DND-41 (cell line): ENCODE measurements around the gene TNF.
A peak's percentile ranks its signal among the peaks of the same experiment; 100 is the strongest.
"Not testable (repeated sequence)": the region's sequence is repeated elsewhere in the genome, so short reads cannot be mapped to it uniquely, and the experiment has no call there.

Experiments
- ATAC-seq: fragments of 200-7000 bp; cut with Tn5 transposase; 3 replicates; pipeline ENCODE4 v1.9.1; 2021; ENCODE audit warnings: low read depth; ENCODE audit not compliant: insufficient read depth
- DNase-seq: peaks from one replicate; pipeline ENCODE4 v3.0.0-alpha.2; 2020
- H2AFZ ChIP-seq: 2 replicates; pipeline ENCODE4 v1.6.0; 2012; ENCODE audit warnings: low read depth, low read length
- H3K27ac ChIP-seq: 2 replicates; pipeline ENCODE4 v1.5.1; 2012; ENCODE audit warnings: low read length, inconsistent platforms
- H3K27me3 ChIP-seq: fragments of 200-600 bp; sonication (generic); 2 replicates; pipeline ENCODE4 v1.6.0; 2012; ENCODE audit warnings: low read length, mild to moderate bottlenecking, inconsistent platforms; ENCODE audit not compliant: insufficient read depth, poor library complexity
- H3K36me3 ChIP-seq: 2 replicates; pipeline ENCODE4 v1.5.1; 2012; ENCODE audit warnings: low read length, inconsistent platforms; ENCODE audit not compliant: insufficient read depth
- H3K4me1 ChIP-seq: 2 replicates; pipeline ENCODE4 v1.5.1; 2012; ENCODE audit warnings: mild to moderate bottlenecking, low read length; ENCODE audit not compliant: insufficient read depth
- H3K4me2 ChIP-seq: 2 replicates; pipeline ENCODE4 v1.6.0; 2012; ENCODE audit warnings: mild to moderate bottlenecking, moderate library complexity, low read length, inconsistent platforms; ENCODE audit not compliant: insufficient read depth
- H3K4me3 ChIP-seq, 2 experiments: fragments of 200-600 bp in 1 of 2; shearing (Covaris generic) in 1 of 2; 2 replicates each; pipeline ENCODE4 v1.5.1; 2012 to 2016; ENCODE audit warnings: inconsistent platforms in 2 of 2, low read length in 2 of 2, mild to moderate bottlenecking in 2 of 2, low read depth in 1 of 2, moderate library complexity in 1 of 2
- H3K79me2 ChIP-seq: 2 replicates; pipeline ENCODE4 v1.6.0; 2012; ENCODE audit warnings: low read length, inconsistent platforms; ENCODE audit not compliant: insufficient read depth
- H3K9ac ChIP-seq: 2 replicates; pipeline ENCODE4 v1.6.0; 2012; ENCODE audit warnings: low read depth, mild to moderate bottlenecking, inconsistent platforms, low read length, moderate library complexity
- H3K9me3 ChIP-seq: 2 replicates; pipeline ENCODE4 v1.5.1; 2012; ENCODE audit warnings: low read length, moderate library complexity, mild to moderate bottlenecking, inconsistent platforms; ENCODE audit not compliant: insufficient read depth, severe bottlenecking
- H4K20me1 ChIP-seq: 2 replicates; pipeline ENCODE4 v1.6.0; 2012; ENCODE audit warnings: low read length; ENCODE audit not compliant: insufficient read depth
- CTCF ChIP-seq: IDR thresholded peaks from 2 replicates; pipeline ENCODE4 v1.5.1; 2012; ENCODE audit warnings: borderline replicate concordance, low read length, moderate library complexity, mild to moderate bottlenecking; ENCODE audit not compliant: poor library complexity, severe bottlenecking; ENCODE audit errors: extremely low read depth
- EZH2 ChIP-seq: IDR thresholded peaks from 3 replicates; pipeline ENCODE4 v1.6.1; 2012; ENCODE audit warnings: borderline replicate concordance, low read depth, mild to moderate bottlenecking, moderate library complexity, low read length, inconsistent platforms; ENCODE audit not compliant: severe bottlenecking

The TNF gene

GRCh38 chr6:31547727-31548543 is 27.4 kb upstream of the TNF start:
- TF ChIP-seq CTCF (no peak), EZH2 (no peak)
- peak overlapping the region; percentile 84 for H3K4me2 ChIP-seq
- ATAC-seq (no peak), DNase-seq (no peak)
- H3K79me2 ChIP-seq: peaks cover 47% of the 10 kb centered on the region
- H3K27me3 ChIP-seq: no peaks in the 10 kb centered on the region
- peak overlapping the region; percentile 67 for H3K9ac ChIP-seq
- H3K27ac ChIP-seq: peak overlapping the region; percentile 62
- H3K9me3 ChIP-seq: no peaks in the 10 kb centered on the region
- H2AFZ ChIP-seq: peak overlapping the region; percentile 75
- peaks cover 52% of the 10 kb centered on the region for H3K4me1 ChIP-seq
- H3K36me3 ChIP-seq: peaks cover 31% of the 10 kb centered on the region
- no peaks in the 10 kb centered on the region for H4K20me1 ChIP-seq
- peak overlapping the region; percentile 41 to 63; a peak in 3 of 4 replicates for H3K4me3 ChIP-seq

- Histone ChIP-seq H2AFZ (no peak overlapping the region), H3K9me3 (no peaks in the 10 kb centered on the region), H3K36me3 (peaks cover 31% of the 10 kb centered on the region), H3K4me3 (peak overlapping the region; percentile 41 to 63; a peak in 3 of 4 replicates), H3K4me2 (peak overlapping the region; percentile 84), H3K27me3 (no peaks in the 10 kb centered on the region), H3K79me2 (peaks cover 42% of the 10 kb centered on the region), H3K9ac (peak overlapping the region; percentile 67), H3K4me1 (peaks cover 46% of the 10 kb centered on the region), H3K27ac (peak overlapping the region; percentile 62), H4K20me1 (no peaks in the 10 kb centered on the region)
- no peak for DNase-seq
- TF ChIP-seq EZH2 (no peak), CTCF (no peak)
- ATAC-seq: no peak
These were observed 26.9 kb upstream of the TNF start for GRCh38 chr6:31548544-31548873.

GRCh38 chr6:31551371-31551770 is 24.0 kb upstream of the TNF start:
- H2AFZ ChIP-seq, H3K27ac ChIP-seq, H3K9me3 ChIP-seq, H3K4me3 ChIP-seq, ATAC-seq, H3K4me2 ChIP-seq, H4K20me1 ChIP-seq, H3K27me3 ChIP-seq: not testable (repeated sequence)
- peak; percentile 51 for TF ChIP-seq CTCF
- H3K4me1 ChIP-seq: peaks cover 32% of the 10 kb centered on the region
- peaks cover 44% of the 10 kb centered on the region for H3K36me3 ChIP-seq
- 0 out of 2 replicates have a peak overlapping the region, but pooled peaks have one; percentile 10 for H3K9ac ChIP-seq
- H3K79me2 ChIP-seq: peaks cover 40% of the 10 kb centered on the region
- peak; percentile 57 for DNase-seq
